Measurements from ENCODE around the gene KCMF1.

The KCMF1 gene

DNA sequence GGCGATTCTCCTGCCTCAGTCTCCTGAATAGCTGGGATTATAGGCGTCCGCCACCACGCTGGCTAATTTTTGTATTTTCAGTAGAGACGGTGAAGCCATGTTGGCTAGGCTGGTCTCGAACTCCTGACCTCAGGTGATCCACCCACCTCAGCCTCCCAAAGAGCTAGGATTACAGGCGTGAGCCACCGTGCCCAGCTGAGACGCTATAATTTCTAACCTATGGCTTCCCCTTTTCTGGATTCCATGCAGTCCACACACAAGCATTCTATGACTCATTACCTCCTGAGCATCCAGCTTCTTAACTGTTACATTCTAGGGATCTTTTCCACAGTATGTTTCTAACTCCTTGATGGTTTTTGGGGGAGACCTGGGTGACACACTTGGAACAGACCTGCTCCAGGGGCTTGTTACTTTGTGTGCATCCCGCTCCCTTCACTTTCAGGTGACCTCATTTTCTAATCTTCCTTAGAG is 11.8 kb upstream of the KCMF1 start:
- Histone ChIP-seq H3K36me3 (ENCODE audit: control insufficient read depth, insufficient read depth, low read length) (no peaks in the 10 kb centered on the region), H3K27me3 (ENCODE audit: control insufficient read depth, insufficient read depth, low read length) (no peaks in the 10 kb centered on the region), H3K4me1 (ENCODE audit: control insufficient read depth, insufficient read depth, low read length) (peaks cover 28% of the 10 kb centered on the region), H3K9ac (ENCODE audit: low read length) (no peak overlapping the region), H3K4me3 (ENCODE audit: low read length) (no peak overlapping the region), H3K9me3 (ENCODE audit: control insufficient read depth, low read length) (no peaks in the 10 kb centered on the region)

DNA sequence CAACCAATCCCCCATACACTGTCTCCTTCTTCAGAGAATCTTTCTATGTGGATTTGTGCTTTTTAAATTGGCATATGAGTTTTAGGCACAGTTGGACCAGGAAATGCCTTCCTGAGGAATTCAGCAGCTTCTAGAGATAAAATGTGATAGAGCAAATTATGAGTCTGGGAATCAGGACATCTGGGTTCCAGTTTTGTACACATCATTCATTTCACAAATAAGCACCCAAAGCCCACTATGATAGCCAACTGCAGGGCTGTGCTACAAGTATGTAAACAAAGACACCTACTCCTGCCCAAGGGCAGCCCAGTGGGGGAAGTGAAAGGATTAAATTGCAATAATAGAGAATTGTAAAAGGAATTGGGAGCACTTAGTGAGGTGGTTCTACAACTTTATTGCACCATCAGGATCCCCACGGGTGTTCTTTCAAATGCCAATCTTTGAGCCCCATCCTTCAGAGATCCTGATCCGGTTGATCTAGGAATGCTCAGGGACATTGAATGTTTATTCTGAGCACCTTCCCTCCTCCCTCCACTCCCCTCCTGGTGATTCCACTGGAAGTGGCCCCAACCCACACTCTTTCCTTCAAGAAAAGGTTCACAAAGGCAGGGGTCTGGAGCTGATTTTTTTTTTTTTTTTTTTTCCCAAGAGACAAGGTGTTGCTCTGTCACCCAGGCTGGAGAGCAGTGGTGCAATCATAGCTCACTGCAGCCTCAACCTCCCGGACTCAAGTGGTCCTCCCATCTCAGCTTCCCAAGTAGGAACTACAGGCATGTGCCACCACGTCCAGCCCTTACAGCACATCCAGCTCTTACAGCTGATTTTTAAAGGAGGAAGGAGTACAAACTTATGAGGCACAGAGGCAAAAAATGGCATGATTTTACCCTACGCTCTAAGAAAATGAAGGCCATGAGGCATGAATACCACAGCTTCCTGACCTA is 11.1 kb upstream of the KCMF1 start:
- Histone ChIP-seq H3K4me1 (ENCODE audit: control insufficient read depth, insufficient read depth, low read length) (peaks cover 28% of the 10 kb centered on the region), H3K9me3 (ENCODE audit: control insufficient read depth, low read length) (no peaks in the 10 kb centered on the region), H3K9ac (ENCODE audit: low read length) (no peak overlapping the region), H3K36me3 (ENCODE audit: control insufficient read depth, insufficient read depth, low read length) (no peaks in the 10 kb centered on the region), H3K4me3 (ENCODE audit: low read length) (no peak overlapping the region), H3K27me3 (ENCODE audit: control insufficient read depth, insufficient read depth, low read length) (no peaks in the 10 kb centered on the region)

DNA sequence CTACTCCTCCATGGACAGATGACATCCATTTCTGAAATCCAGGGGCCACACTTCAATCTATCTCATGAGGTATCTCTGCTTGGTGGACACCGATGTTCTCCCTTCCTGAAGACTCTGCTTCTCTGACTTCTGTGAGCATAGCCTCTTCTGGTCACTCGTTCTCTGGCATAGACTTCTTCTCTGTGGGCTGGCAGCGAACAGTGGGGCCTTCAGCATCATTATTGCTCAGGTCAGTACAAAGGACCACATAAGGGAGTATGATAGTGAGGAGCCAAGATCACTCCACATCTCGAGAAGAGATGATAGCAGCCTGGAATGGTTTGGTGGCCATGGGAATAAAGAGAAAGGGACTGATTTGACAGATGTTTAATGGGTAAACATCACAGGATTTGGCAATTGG is 8.0 kb upstream of the KCMF1 start:
- H3K36me3 ChIP-seq (ENCODE audit: control insufficient read depth, insufficient read depth, low read length) = no peaks in the 10 kb centered on the region
- no peak overlapping the region for H3K4me3 ChIP-seq (ENCODE audit: low read length)
- peaks cover 24% of the 10 kb centered on the region for H3K4me1 ChIP-seq (ENCODE audit: control insufficient read depth, insufficient read depth, low read length)
- no peaks in the 10 kb centered on the region for H3K9me3 ChIP-seq (ENCODE audit: control insufficient read depth, low read length)
- H3K27me3 ChIP-seq (ENCODE audit: control insufficient read depth, insufficient read depth, low read length) = no peaks in the 10 kb centered on the region
- no peak overlapping the region for H3K9ac ChIP-seq (ENCODE audit: low read length)

- Histone ChIP-seq H3K9me3 (ENCODE audit: control insufficient read depth, low read length) (no peaks in the 10 kb centered on the region), H3K4me3 (ENCODE audit: low read length) (no peak overlapping the region), H3K9ac (ENCODE audit: low read length) (no peak overlapping the region), H3K27me3 (ENCODE audit: control insufficient read depth, insufficient read depth, low read length) (no peaks in the 10 kb centered on the region), H3K36me3 (ENCODE audit: control insufficient read depth, insufficient read depth, low read length) (no peaks in the 10 kb centered on the region), H3K4me1 (ENCODE audit: control insufficient read depth, insufficient read depth, low read length) (peaks cover 20% of the 10 kb centered on the region)
Observed at GRCh38 chr2:84963323-84963691, 7.7 kb upstream of the KCMF1 start.

- H3K9ac ChIP-seq (ENCODE audit: low read length) = no peak overlapping the region
- no peaks in the 10 kb centered on the region for H3K36me3 ChIP-seq (ENCODE audit: control insufficient read depth, insufficient read depth, low read length)
- peaks cover 23% of the 10 kb centered on the region for H3K4me1 ChIP-seq (ENCODE audit: control insufficient read depth, insufficient read depth, low read length)
- no peak overlapping the region for H3K4me3 ChIP-seq (ENCODE audit: low read length)
- H3K9me3 ChIP-seq (ENCODE audit: control insufficient read depth, low read length) = no peaks in the 10 kb centered on the region
- H3K27me3 ChIP-seq (ENCODE audit: control insufficient read depth, insufficient read depth, low read length) = no peaks in the 10 kb centered on the region
Observed at GRCh38 chr2:84963692-84964405, 7.1 kb upstream of the KCMF1 start.

DNA sequence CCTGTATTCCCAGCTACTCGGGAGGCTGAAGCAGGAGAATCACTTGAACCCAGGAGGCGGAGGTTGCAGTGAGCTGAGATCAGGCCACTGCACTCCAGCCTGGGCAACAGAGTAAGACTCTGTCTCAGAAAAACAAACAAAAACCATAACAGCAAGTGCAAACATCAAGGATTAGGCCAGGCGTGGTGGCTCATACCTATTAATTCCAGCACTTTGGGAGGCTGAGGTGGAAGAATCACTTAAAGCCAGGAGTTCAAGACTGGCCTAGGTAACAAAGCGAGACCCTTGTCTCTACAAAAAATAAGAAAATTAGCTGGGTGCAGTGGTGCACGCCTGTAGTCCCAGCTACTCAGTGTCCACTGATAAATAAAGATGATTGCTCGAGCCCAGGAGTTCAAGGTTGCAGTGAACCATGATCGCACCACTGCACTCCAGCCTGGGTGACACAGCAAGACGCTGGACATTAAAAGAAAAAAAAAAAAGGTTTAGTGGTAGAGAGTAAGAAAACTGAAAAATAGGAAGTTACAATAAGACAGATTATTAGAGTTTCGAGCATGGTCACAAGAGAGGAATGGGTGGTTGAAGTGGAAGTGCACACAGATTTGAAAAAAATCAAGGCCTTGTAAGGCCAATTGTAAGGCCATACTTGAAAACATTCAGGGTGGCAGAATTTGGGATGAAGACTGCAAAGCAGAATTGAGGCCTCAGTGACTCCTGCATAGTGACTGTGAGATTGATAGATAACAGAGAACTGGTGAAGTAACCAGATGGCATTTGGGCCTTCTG is 6.4 kb upstream of the KCMF1 start:
- H3K9me3 ChIP-seq (ENCODE audit: control insufficient read depth, low read length) = no peaks in the 10 kb centered on the region
- no peak overlapping the region for H3K9ac ChIP-seq (ENCODE audit: low read length)
- H3K4me3 ChIP-seq (ENCODE audit: low read length) = no peak overlapping the region
- no peaks in the 10 kb centered on the region for H3K27me3 ChIP-seq (ENCODE audit: control insufficient read depth, insufficient read depth, low read length)
- H3K4me1 ChIP-seq (ENCODE audit: control insufficient read depth, insufficient read depth, low read length) = peaks cover 23% of the 10 kb centered on the region
- H3K36me3 ChIP-seq (ENCODE audit: control insufficient read depth, insufficient read depth, low read length) = no peaks in the 10 kb centered on the region

GRCh38 chr2:84965192-84965516 is 5.8 kb upstream of the KCMF1 start:
- Histone ChIP-seq H3K9me3 (ENCODE audit: control insufficient read depth, low read length) (no peaks in the 10 kb centered on the region), H3K4me3 (ENCODE audit: low read length) (no peak overlapping the region), H3K36me3 (ENCODE audit: control insufficient read depth, insufficient read depth, low read length) (no peaks in the 10 kb centered on the region), H3K4me1 (ENCODE audit: control insufficient read depth, insufficient read depth, low read length) (peaks cover 21% of the 10 kb centered on the region), H3K27me3 (ENCODE audit: control insufficient read depth, insufficient read depth, low read length) (no peaks in the 10 kb centered on the region), H3K9ac (ENCODE audit: low read length) (no peak overlapping the region)

DNA sequence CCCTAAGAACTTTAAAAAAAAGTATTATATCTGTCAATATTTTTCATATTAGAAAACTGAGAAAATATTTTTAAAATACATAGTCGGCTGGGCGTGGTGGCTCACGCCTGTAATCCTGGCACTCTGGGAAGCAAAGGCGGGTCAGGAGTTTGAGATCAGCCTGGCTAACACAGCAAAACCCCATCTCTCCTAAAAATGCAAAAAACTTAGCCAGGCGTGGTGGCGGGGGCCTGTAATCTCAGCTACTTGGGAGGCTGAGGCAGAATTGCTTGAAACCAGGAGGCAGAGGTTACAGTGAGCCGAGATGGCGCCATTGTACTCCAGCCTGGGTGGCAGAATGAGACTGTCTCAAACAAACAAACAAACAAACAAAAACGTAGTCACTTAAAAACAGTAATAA is 5.1 kb upstream of the KCMF1 start:
- Histone ChIP-seq H3K9me3 (ENCODE audit: control insufficient read depth, low read length) (no peaks in the 10 kb centered on the region), H3K27me3 (ENCODE audit: control insufficient read depth, insufficient read depth, low read length) (no peaks in the 10 kb centered on the region), H3K4me1 (ENCODE audit: control insufficient read depth, insufficient read depth, low read length) (peaks cover 21% of the 10 kb centered on the region), H3K9ac (ENCODE audit: low read length) (no peak overlapping the region), H3K36me3 (ENCODE audit: control insufficient read depth, insufficient read depth, low read length) (no peaks in the 10 kb centered on the region), H3K4me3 (ENCODE audit: low read length) (no peak overlapping the region)

DNA sequence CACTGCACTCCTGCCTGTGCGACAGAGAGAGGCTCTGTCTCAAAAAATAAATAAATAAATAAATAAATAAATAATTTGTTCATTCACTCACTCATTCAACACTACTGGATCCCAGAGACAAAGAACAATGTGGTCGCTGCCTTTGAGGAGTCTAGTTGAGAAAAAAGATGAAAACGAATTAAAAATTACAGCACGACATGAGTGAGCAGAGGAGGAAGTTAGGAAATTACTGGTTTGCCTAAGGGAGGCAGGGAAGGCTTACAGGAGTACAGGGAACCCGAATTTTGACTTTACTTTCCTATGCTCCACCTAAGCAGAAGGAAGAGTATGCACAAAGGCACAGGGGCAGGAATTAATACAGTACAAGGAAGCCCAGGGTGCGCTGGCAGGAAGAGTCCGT is 4.2 kb upstream of the KCMF1 start:
- no peak overlapping the region for H3K4me3 ChIP-seq (ENCODE audit: low read length)
- H3K36me3 ChIP-seq (ENCODE audit: control insufficient read depth, insufficient read depth, low read length) = no peaks in the 10 kb centered on the region
- H3K9ac ChIP-seq (ENCODE audit: low read length) = no peak overlapping the region
- no peaks in the 10 kb centered on the region for H3K9me3 ChIP-seq (ENCODE audit: control insufficient read depth, low read length)
- peaks cover 21% of the 10 kb centered on the region for H3K4me1 ChIP-seq (ENCODE audit: control insufficient read depth, insufficient read depth, low read length)
- H3K27me3 ChIP-seq (ENCODE audit: control insufficient read depth, insufficient read depth, low read length) = no peaks in the 10 kb centered on the region

DNA sequence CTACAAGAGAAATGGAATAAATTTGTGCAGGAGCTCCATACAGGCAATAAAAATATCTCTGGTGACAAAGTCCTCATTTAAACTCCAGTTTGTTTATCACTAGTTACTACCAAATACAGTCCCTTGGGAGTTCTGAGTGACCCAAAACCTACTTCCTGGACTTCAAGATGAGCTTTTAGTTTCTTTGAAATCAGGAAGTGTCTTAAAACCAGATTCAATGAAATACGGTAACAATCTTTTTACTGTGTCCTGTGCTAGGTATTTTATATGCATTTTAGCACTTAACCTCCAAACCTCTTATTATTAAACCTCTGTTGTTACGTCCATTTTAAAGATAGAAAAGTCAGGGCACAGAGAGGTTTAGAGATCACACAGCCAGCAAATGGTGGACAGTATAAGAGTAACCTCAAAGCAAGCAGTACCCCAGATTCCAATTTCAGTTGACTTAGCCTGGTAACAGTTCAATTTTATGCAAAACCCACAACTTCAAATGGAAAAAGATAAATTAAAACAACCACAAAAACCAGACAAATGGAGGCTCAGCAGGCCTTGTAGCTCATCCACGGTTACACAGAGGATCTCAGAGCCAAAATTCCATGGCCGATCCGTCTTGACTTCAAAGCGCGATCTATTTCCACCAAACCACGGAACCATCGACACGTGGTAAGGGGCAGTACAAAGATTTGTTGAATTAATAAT is 1.3 kb upstream of the KCMF1 start:
- Histone ChIP-seq H3K4me3 (ENCODE audit: low read length) (peak overlapping the region; percentile 91), H3K36me3 (ENCODE audit: control insufficient read depth, insufficient read depth, low read length) (no peaks in the 10 kb centered on the region), H3K9me3 (ENCODE audit: control insufficient read depth, low read length) (no peaks in the 10 kb centered on the region), H3K27me3 (ENCODE audit: control insufficient read depth, insufficient read depth, low read length) (no peaks in the 10 kb centered on the region), H3K9ac (ENCODE audit: low read length) (peak overlapping the region; percentile 99), H3K4me1 (ENCODE audit: control insufficient read depth, insufficient read depth, low read length) (peaks cover 19% of the 10 kb centered on the region)

- no peaks in the 10 kb centered on the region for H3K9me3 ChIP-seq (ENCODE audit: control insufficient read depth, low read length)
- H3K9ac ChIP-seq (ENCODE audit: low read length) = peak overlapping the region; percentile 99
- peaks cover 19% of the 10 kb centered on the region for H3K4me1 ChIP-seq (ENCODE audit: control insufficient read depth, insufficient read depth, low read length)
- H3K4me3 ChIP-seq (ENCODE audit: low read length) = peak overlapping the region; percentile 91
- no peaks in the 10 kb centered on the region for H3K36me3 ChIP-seq (ENCODE audit: control insufficient read depth, insufficient read depth, low read length)
- no peaks in the 10 kb centered on the region for H3K27me3 ChIP-seq (ENCODE audit: control insufficient read depth, insufficient read depth, low read length)
Observed at GRCh38 chr2:84970210-84970867, 622 bp upstream of the KCMF1 start.
